Breast epithelium (tissue), 4 donors: ENCODE measurements around the gene ZBED4. TPM values are rescaled to one million over a fixed set of nuclear protein-coding genes. Genes with fewer than 3 reads are reported as not detected.
A peak's percentile ranks its signal among the peaks of the same experiment; 100 is the strongest.

ENCODE experiments used
- DNase-seq, 2 donors: peaks; one replicate each; pipeline ENCODE4 v3.0.0-alpha.2; 2019; ENCODE audit warnings: low spot score in 2 of 2
- H3K27ac ChIP-seq, 2 donors: fragments of 200-600 bp; sonication (generic) in 1 of 2; one replicate each; pipeline ENCODE4 v1.5.1; 2016 to 2019; ENCODE audit warnings: mild to moderate bottlenecking in 1 of 2
- H3K27me3 ChIP-seq, 2 donors: fragments of 200-600 bp; sonication (generic) in 1 of 2; one replicate each; pipeline versions ENCODE4 v1.5.1 to v1.6.0; 2017 to 2019; ENCODE audit warnings: control low read depth in 1 of 2, mild to moderate bottlenecking in 1 of 2
- H3K36me3 ChIP-seq: fragments of 200-600 bp; one replicate; pipeline ENCODE4 v1.5.1; 2019
- H3K4me1 ChIP-seq, 2 donors: fragments of 200-600 bp; sonication (generic); one replicate each; pipeline ENCODE4 v1.5.1; 2016 to 2019; ENCODE audit warnings: control low read depth in 1 of 2
- H3K4me3 ChIP-seq, 3 donors: fragments of 200-600 bp; sonication (generic); 1 replicate in 2 of 3; 2 replicates in 1 of 3; pipeline ENCODE4 v1.5.1; 2016 to 2019; ENCODE audit warnings: mild to moderate bottlenecking in 3 of 3, moderate library complexity in 2 of 3
- H3K9me3 ChIP-seq, 2 donors: fragments of 200-600 bp; sonication (generic) in 1 of 2; one replicate each; pipeline ENCODE4 v1.5.1; 2016 to 2019; ENCODE audit warnings: control low read depth in 1 of 2
- CTCF ChIP-seq, 3 donors: fragments of 450-650 bp; IDR thresholded peaks; one replicate each; pipeline ENCODE4 v1.5.1; 2016 to 2017; ENCODE audit warnings: antibody characterized with exemption in 3 of 3, mild to moderate bottlenecking in 3 of 3, moderate library complexity in 3 of 3
- POLR2A ChIP-seq: fragments of 450-650 bp; IDR thresholded peaks from one replicate; pipeline ENCODE4 v1.6.1; 2016; ENCODE audit warnings: antibody characterized with exemption, mild to moderate bottlenecking, moderate library complexity
- POLR2AphosphoS5 ChIP-seq, 3 donors: sonication (generic); formaldehyde crosslinking; IDR thresholded peaks; one replicate each; pipeline ENCODE4 v1.6.1; 2017; ENCODE audit warnings: antibody characterized with exemption in 3 of 3
- intact Hi-C: fragments of 100-400 bp; cut with DNase I; formaldehyde crosslinking; loops from one replicate; pipeline ENCODE4 v1.15.1; 2023; ENCODE audit warnings: low total_unique reads
- total RNA-seq, 3 donors: library from RNA; depleted of rRNA; stranded (reverse); fragments of >200 nt; gene quantifications; one replicate each; pipeline ENCODE4 v1.1.0, GENCODE V29; 2016

ZBED4 gene
- total RNA-seq, 3 donors from 2014 or later = 7.5 to 11.3 (median 10.5) TPM

GRCh38 chr22:49847751-49848689, 5.6 kb upstream of the ZBED4 start:
- TF ChIP-seq CTCF (IDR thresholded peaks at IDR 0.05) = no peak
- TF ChIP-seq POLR2A = no peak
- H3K27me3 ChIP-seq = peaks cover 6 to 27% of the 10 kb centered on the region in 2 donors
- peaks cover 10 to 11% of the 10 kb centered on the region in 2 donors for H3K4me1 ChIP-seq
- no peaks in the 10 kb centered on the region for H3K9me3 ChIP-seq
- intact Hi-C loops = no loop called here
- no peak for DNase-seq
- H3K36me3 ChIP-seq = no peaks in the 10 kb centered on the region
- no peak overlapping the region for H3K27ac ChIP-seq
- peak overlapping the region; percentile 38 to 76 (median 50) for H3K4me3 ChIP-seq

GRCh38 chr22:49848690-49849160, 4.9 kb upstream of the ZBED4 start:
- Histone ChIP-seq H3K4me3 (peak overlapping the region; percentile 38 to 76 (median 50)), H3K4me1 (peaks cover 10 to 11% of the 10 kb centered on the region in 2 donors), H3K27me3 (peaks cover 6 to 27% of the 10 kb centered on the region in 2 donors), H3K36me3 (no peaks in the 10 kb centered on the region), H3K27ac (no peak overlapping the region), H3K9me3 (no peaks in the 10 kb centered on the region)
- intact Hi-C loops = no loop called here
- DNase-seq = peak in 1 of 2 donors; percentile 52
- TF ChIP-seq CTCF (IDR thresholded peaks at IDR 0.05) = no peak
- no peak for TF ChIP-seq POLR2A
- TF ChIP-seq POLR2AphosphoS5 (IDR thresholded peaks at IDR 0.05) = no peak

GRCh38 chr22:49849161-49850020, 4.3 kb upstream of the ZBED4 start:
- H3K27me3 ChIP-seq = peaks cover 6 to 27% of the 10 kb centered on the region in 2 donors

DNA sequence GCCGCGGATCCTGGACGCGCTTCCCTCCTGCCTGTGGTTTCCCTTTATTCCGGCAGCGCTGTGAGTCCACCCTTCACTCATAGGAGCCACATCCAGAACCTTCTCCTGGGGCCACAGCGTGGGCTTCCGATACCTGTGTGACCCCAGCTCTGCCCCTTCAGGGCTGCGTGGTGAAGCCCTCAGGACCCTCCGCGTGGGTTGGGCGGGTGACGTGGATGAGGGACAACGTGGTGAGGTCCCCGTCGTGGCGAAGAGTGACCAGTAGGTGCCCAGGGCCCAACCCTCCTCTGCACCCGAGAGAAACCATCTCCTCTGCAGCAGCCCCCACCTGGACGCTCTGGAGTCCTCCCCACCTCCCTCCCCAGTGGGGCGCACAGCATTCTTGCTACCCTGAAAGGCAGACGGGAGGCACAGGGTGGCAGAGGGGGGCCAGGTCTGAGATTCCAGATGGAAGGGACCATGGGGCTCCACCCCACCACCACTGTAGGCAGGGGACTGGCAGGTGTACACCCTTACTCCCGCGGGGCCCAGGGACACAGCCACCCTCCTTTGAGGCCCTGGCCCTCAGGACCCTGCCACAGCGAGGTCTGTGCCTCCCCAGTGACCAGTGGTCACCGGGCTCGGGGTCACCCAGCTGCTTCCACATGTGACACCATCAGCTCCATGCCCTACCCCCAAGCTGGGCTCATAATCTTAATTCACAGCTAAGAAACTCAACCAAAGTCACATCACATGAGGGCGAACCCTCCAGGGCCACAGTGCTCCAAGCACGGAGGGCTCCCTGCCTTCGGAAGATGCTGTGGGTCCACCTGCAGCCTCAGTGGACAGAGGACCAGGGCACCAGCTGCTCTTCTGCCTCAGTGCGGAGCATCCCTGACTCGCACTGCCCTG, 3.4 kb upstream of the ZBED4 start:
- intact Hi-C loops = no loop called here
- H3K27ac ChIP-seq = no peak overlapping the region
- peaks cover 6 to 27% of the 10 kb centered on the region in 2 donors for H3K27me3 ChIP-seq
- DNase-seq = no peak
- H3K9me3 ChIP-seq = no peaks in the 10 kb centered on the region
- H3K4me3 ChIP-seq = peak overlapping the region in 2 of 3 donors; percentile 50 to 76
- peaks cover 10 to 11% of the 10 kb centered on the region in 2 donors for H3K4me1 ChIP-seq
- TF ChIP-seq POLR2A (no peak), POLR2AphosphoS5 (IDR thresholded peaks at IDR 0.05) (no peak), CTCF (IDR thresholded peaks at IDR 0.05) (no peak)
- no peaks in the 10 kb centered on the region for H3K36me3 ChIP-seq

More at GRCh38 chr22:49849161-49850020, 4.3 kb upstream of the ZBED4 start:
- no peak overlapping the region for H3K27ac ChIP-seq
- intact Hi-C loops = no loop called here
- TF ChIP-seq CTCF (IDR thresholded peaks at IDR 0.05) (no peak), POLR2AphosphoS5 (IDR thresholded peaks at IDR 0.05) (no peak), POLR2A (no peak)
- H3K4me3 ChIP-seq = peak overlapping the region; percentile 38 to 76 (median 50)
- no peaks in the 10 kb centered on the region for H3K36me3 ChIP-seq
- H3K9me3 ChIP-seq = no peaks in the 10 kb centered on the region
- peaks cover 10 to 11% of the 10 kb centered on the region in 2 donors for H3K4me1 ChIP-seq
- DNase-seq = peak in 1 of 2 donors; percentile 40
